Ovary (tissue), 9 donors: ENCODE results near the gene APLNR. TPM values are rescaled to one million over a fixed set of nuclear protein-coding genes. Genes with fewer than 3 reads are reported as not detected.

Experiments used
- DNase-seq, 5 donors: peaks; one replicate each; pipeline ENCODE4 v3.0.0-alpha.2; 2019 to 2020
- H3K27ac ChIP-seq, 2 donors: fragments of 200-600 bp; one replicate each; pipeline versions ENCODE4 v1.5.1 to v1.8.0; 2019 to 2022
- H3K27me3 ChIP-seq: fragments of 200-600 bp; one replicate; pipeline ENCODE4 v1.8.0; 2022
- H3K36me3 ChIP-seq: fragments of 200-600 bp; sonication (generic); one replicate; pipeline ENCODE4 v1.5.1; 2019
- H3K4me1 ChIP-seq: one replicate; pipeline ENCODE4 v1.8.1; 2013; ENCODE audit warnings: mild to moderate bottlenecking, moderate library complexity; ENCODE audit not compliant: insufficient read depth
- H3K4me3 ChIP-seq: fragments of 200-600 bp; sonication (generic); one replicate; pipeline ENCODE4 v1.5.1; 2017
- H3K9me3 ChIP-seq, 2 donors: fragments of 200-600 bp in 1 of 2; sonication (generic) in 1 of 2; one replicate each; pipeline versions ENCODE4 v1.5.1 to v1.8.1; 2013 to 2019; ENCODE audit warnings: mild to moderate bottlenecking in 1 of 2, moderate library complexity in 1 of 2
- EP300 ChIP-seq: sonication (generic); formaldehyde crosslinking; IDR thresholded peaks from one replicate; pipeline ENCODE4 v1.6.1; 2017; ENCODE audit warnings: antibody characterized with exemption
- POLR2A ChIP-seq: fragments of 450-650 bp; IDR thresholded peaks from one replicate; pipeline ENCODE4 v1.6.1; 2017; ENCODE audit warnings: antibody characterized with exemption, mild to moderate bottlenecking, moderate library complexity
- WGBS, 3 donors: extraction: QIAGEN DNeasy Blood & Tissue Kit in 1 of 3; methylation state at CpG; one replicate each; pipeline versions ENCODE4 v1.1.5 to v1.1.7; 2013 to 2017; 5-methylcytosine and 5-hydroxymethylcytosine counted together
- intact Hi-C, 4 donors: fragments of 100-400 bp; cut with DNase I; formaldehyde crosslinking; loops; one replicate each; pipeline versions ENCODE4 v1.11.0 to v1.15.1; 2022 to 2023
- polyA plus RNA-seq, 2 donors: library from polyadenylated mRNA; stranded (reverse); fragments of 200-250 nt in 1 of 2; fragments of 350-450 nt in 1 of 2; fragmentation: Illumina TruSeq in 1 of 2; extraction: RNeasy Lipid Tissue Mini Kit (QIAGEN cat#74804) in 1 of 2; gene quantifications; one replicate each; pipeline ENCODE4 v1.2.3, GENCODE V29; 2013 to 2014
- total RNA-seq, 7 donors: library from RNA; depleted of rRNA in 2 of 7; stranded (reverse); fragments of >200 nt in 2 of 7; fragmentation: NEBNext Ultra II Directional in 3 of 7; extraction: Animal tissue kit (Norgen Biotek cat#: 25700) in 3 of 7; gene quantifications; one replicate each; pipeline versions ENCODE4 v1.1.0 to v1.2.4, GENCODE V29; 2016 to 2023
- TF ChIP-seq, protein P1 (sequence below), 3 donors: fragments of 450-650 bp in 2 of 3; fragments of 200-600 bp in 1 of 3; IDR thresholded peaks; one replicate each; pipeline versions ENCODE4 v1.5.1 to v1.8.0; 2016 to 2022; ENCODE audit warnings: antibody characterized with exemption in 3 of 3, mild to moderate bottlenecking in 1 of 3
- donor health status: DM: no; HTN: no; CAD: no; lungs with moderate emphysema.
- donor health status: DM: no; HTN: no; CAD: no.
- donor health status: Bipolar disorder and iron deficiency.
- donor health status: DM: yes; HTN: yes; CAD: no.
- donor health status: DM: no; HTN: no; CAD: no.
- donor health status: DM: yes; HTN: yes; CAD: no.

APLNR gene
- total and polyA plus RNA-seq, 9 donors = 0.24 to 36.1 (median 0.94) TPM; not detected in 2

DNA sequence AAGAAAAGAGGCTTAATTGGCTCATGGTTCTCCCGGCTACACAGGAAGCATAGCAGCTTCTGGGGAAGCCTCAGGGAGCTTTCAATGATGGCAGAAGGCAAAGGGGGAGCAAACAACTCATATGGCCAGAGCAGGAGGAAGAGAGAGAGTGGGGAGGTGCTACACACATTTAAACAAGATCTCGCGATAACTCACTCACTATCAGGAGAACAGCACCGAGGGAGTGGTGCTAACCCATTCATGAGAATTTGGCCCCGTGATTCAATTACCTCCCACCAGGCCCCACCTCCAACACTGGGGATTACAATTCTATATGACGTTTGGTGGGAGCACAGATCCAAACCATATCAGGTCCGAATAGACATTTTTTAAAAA, 41.7 kb upstream of the APLNR start:
- H3K27me3 ChIP-seq = no peaks in the 10 kb centered on the region
- no peaks in the 10 kb centered on the region for H3K9me3 ChIP-seq
- 79 to 86% (median 81%) methylated on average over 7 of the region's 7 CpGs for WGBS, 3 donors
- TF ChIP-seq POLR2A = no peak
- TF ChIP-seq, protein P1, sequence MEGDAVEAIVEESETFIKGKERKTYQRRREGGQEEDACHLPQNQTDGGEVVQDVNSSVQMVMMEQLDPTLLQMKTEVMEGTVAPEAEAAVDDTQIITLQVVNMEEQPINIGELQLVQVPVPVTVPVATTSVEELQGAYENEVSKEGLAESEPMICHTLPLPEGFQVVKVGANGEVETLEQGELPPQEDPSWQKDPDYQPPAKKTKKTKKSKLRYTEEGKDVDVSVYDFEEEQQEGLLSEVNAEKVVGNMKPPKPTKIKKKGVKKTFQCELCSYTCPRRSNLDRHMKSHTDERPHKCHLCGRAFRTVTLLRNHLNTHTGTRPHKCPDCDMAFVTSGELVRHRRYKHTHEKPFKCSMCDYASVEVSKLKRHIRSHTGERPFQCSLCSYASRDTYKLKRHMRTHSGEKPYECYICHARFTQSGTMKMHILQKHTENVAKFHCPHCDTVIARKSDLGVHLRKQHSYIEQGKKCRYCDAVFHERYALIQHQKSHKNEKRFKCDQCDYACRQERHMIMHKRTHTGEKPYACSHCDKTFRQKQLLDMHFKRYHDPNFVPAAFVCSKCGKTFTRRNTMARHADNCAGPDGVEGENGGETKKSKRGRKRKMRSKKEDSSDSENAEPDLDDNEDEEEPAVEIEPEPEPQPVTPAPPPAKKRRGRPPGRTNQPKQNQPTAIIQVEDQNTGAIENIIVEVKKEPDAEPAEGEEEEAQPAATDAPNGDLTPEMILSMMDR (IDR thresholded peaks at IDR 0.05) = no peak
- no peak for TF ChIP-seq EP300
- H3K4me1 ChIP-seq = peaks cover 2% of the 10 kb centered on the region
- no peak overlapping the region for H3K27ac ChIP-seq
- no peak overlapping the region for H3K4me3 ChIP-seq
- no peak for DNase-seq
- intact Hi-C loops = loop anchor here in 1 of 4 donors (10.0 kb wide), 1 partner anchor 76 kb away; no protein-coding TSS in a partner anchor
- H3K36me3 ChIP-seq = no peaks in the 10 kb centered on the region

DNA sequence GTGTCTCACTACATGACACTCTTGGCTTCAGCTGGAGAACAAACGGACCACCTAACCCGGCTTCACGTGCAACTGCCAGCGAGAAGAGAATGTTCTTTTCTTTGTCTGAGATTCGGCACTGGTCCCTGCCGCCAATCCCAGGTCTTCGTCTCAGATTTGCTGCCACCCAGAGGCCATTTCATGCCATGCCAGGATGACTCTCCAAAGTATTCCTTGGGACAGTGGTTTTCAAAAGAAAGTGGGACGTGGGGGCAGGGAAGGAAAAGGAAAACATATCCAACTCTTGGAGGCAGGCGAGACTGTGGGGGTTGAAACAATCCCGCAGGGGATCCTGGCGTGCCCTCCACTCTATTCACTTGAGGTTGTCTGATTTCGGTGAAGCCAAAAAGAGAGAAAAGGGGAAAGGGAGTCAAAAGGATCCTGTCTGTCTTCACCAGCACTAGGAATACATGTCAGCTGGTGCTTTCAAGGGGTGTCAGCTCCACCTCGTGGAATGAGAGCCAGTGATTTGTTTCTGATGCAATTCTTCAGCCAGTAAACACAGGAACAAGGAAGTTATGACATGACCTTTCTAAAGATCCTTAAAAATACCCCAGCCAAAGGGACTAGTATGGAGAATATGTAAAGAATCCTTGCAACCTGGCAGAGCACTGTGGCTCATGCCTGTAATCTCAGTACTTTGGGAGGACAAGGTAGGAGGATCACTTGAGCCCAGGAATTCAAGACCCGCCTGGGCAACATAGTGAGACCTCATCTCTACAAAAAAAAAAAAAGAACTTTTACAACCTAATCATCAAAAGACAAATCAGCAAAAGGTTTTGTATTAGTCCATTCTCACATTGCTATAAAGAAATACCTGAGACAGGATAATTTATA, 41.0 kb upstream of the APLNR start:
- no peak overlapping the region for H3K27ac ChIP-seq

DNA sequence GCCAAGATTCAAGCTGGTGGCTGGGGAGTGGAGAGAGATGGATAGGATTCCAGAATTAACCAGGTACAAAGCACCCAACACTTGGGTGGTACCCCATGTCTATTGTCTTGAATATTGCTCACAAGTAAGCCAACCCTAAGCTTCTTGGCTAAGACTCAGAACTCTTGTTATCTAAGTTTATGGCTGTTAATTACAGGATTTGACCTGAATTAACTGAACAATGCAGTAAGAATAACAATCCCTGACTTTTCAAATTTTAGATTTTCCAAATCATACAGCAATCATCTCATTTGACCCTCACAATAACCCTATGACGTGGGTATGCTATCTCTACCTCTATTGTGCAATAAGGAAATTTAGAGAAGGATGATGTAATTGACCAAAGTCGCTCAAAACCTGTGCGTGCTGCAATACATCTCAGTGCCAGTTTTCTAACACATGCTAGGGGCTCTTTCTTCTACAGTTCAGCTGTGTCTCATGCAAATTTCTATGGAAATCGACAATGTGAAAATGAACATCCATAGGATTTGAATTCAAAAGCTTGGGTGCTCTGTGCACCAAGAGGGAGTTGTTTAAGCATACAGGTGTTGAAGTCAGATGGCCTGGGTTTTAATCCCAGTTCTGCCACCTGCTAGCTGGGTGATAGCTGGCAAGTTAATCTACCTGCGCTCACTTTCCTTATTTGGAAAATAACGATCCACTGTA, 40.1 kb upstream of the APLNR start:
- TF ChIP-seq, protein P1 (IDR thresholded peaks at IDR 0.05) = no peak
- TF ChIP-seq EP300 = no peak
- no peak for TF ChIP-seq POLR2A
- Histone ChIP-seq H3K36me3 (no peaks in the 10 kb centered on the region), H3K4me3 (no peak overlapping the region), H3K27me3 (no peaks in the 10 kb centered on the region), H3K27ac (no peak overlapping the region), H3K4me1 (peaks cover 2% of the 10 kb centered on the region), H3K9me3 (no peaks in the 10 kb centered on the region)
- 69 to 74% (median 70%) methylated on average over 6 of the region's 6 CpGs for WGBS, 3 donors
- DNase-seq = no peak
- intact Hi-C loops = loop anchor here in 1 of 4 donors (10.0 kb wide), 1 partner anchor 78 kb away; no protein-coding TSS in a partner anchor

More for the DNA sequence above, 41.0 kb upstream of the APLNR start:
- Histone ChIP-seq H3K4me1 (peaks cover 2% of the 10 kb centered on the region), H3K9me3 (no peaks in the 10 kb centered on the region), H3K4me3 (no peak overlapping the region), H3K36me3 (no peaks in the 10 kb centered on the region), H3K27me3 (no peaks in the 10 kb centered on the region)
- TF ChIP-seq, protein P1 (IDR thresholded peaks at IDR 0.05) = peak; percentile 52 to 65 (median 60)
- TF ChIP-seq EP300 (no peak), POLR2A (no peak)
- WGBS, 3 donors = 7 to 8% (median 8%) methylated on average over 14 of the region's 14 CpGs
- intact Hi-C loops = loop anchor here in 1 of 4 donors (10.0 kb wide), 1 partner anchor 77 kb away; no protein-coding TSS in a partner anchor
- peak; percentile 58 to 75 (median 67) for DNase-seq

DNA sequence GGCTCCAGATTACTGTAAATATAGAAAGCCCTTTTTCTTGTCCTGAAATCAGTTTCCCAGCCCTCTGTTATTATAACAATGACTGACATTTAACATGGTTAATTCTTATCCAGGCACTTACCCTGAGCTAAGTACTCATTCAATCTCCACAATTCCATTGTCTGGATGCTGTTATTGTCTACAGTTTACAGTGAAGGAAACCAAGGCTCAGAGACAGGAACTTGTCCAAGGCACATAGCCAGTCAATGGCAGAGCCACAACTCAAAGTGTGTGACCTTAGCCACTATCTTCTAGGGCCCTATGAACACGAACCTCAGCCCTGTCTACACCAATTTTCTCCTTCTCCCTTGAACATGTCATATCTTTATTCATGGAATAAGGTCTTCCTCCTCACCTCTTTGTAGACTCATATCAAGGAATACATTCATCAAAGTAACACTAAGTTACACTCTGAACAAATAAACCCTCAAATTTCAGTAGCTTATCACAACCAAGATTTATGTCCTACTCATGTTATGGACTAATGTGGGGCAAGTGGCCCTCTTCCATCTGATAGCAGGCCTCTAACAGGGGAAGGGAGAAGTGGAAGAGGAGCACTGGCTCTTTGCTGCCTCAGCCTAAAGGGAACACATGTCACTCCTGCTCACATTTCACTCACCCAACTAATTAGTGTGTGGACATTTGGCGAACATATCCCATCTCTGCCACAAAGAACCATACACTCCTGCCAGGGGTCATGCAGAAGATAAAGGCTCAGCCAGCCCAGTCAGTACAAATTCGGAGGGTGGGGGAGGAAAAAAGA, 39.3 kb upstream of the APLNR start:
- H3K9me3 ChIP-seq = no peaks in the 10 kb centered on the region
- no peak for TF ChIP-seq EP300
- no peak for TF ChIP-seq POLR2A
- TF ChIP-seq, protein P1 (IDR thresholded peaks at IDR 0.05) = no peak
- no peaks in the 10 kb centered on the region for H3K36me3 ChIP-seq
- peaks cover 2% of the 10 kb centered on the region for H3K4me1 ChIP-seq
- intact Hi-C loops = loop anchor here in 1 of 4 donors (10.0 kb wide), 1 partner anchor 78 kb away; no protein-coding TSS in a partner anchor
- H3K4me3 ChIP-seq = no peak overlapping the region
- no peak overlapping the region for H3K27ac ChIP-seq
- 59 to 72% (median 70%) methylated on average over 3 of the region's 3 CpGs for WGBS, 3 donors
- no peak for DNase-seq
- H3K27me3 ChIP-seq = no peaks in the 10 kb centered on the region
